ENCODE measurements around the gene SWI5.

The SWI5 gene

GRCh38 chr9:128233817-128234406 is 42.2 kb upstream of the SWI5 start:
- no peak overlapping the region for H3K27ac Mint-ChIP-seq
- no peak for TF ChIP-seq CTCF (IDR thresholded peaks at IDR 0.05; ENCODE audit: unreplicated experiment in 3 of 3)
- peaks cover 21% of the 10 kb centered on the region for H3K36me3 Mint-ChIP-seq (ENCODE audit: low read depth)
- H3K27me3 Mint-ChIP-seq (ENCODE audit: low read depth): no peaks in the 10 kb centered on the region
- H3K4me1 Mint-ChIP-seq: no peaks in the 10 kb centered on the region
- no peak overlapping the region for H3K4me3 Mint-ChIP-seq
- no peaks in the 10 kb centered on the region for H3K9me3 Mint-ChIP-seq

GRCh38 chr9:128242124-128242523 is 34.0 kb upstream of the SWI5 start:
- Mint-ChIP-seq H3K27me3 (ENCODE audit: low read depth) (no peaks in the 10 kb centered on the region), H3K27ac (peak overlapping the region; percentile 73 to 99 (median 99)), H3K36me3 (ENCODE audit: low read depth) (peaks cover 33% of the 10 kb centered on the region), H3K4me1 (peaks cover 37% of the 10 kb centered on the region), H3K9me3 (no peaks in the 10 kb centered on the region), H3K4me3 (no peak overlapping the region)
- no peak for TF ChIP-seq CTCF (IDR thresholded peaks at IDR 0.05; ENCODE audit: unreplicated experiment in 3 of 3)

- Mint-ChIP-seq H3K9me3 (no peaks in the 10 kb centered on the region), H3K27me3 (ENCODE audit: low read depth) (no peaks in the 10 kb centered on the region), H3K27ac (peak overlapping the region; percentile 99), H3K4me3 (peak overlapping the region in 2 of 3 experiments; percentile 25 to 90), H3K36me3 (ENCODE audit: low read depth) (peaks cover 33% of the 10 kb centered on the region), H3K4me1 (peaks cover 43% of the 10 kb centered on the region)
- TF ChIP-seq CTCF (IDR thresholded peaks at IDR 0.05; ENCODE audit: unreplicated experiment in 3 of 3): no peak
Measured at GRCh38 chr9:128242828-128243214, 33.3 kb upstream of the SWI5 start.

- Mint-ChIP-seq H3K36me3 (ENCODE audit: low read depth) (peaks cover 33% of the 10 kb centered on the region), H3K9me3 (no peaks in the 10 kb centered on the region), H3K4me1 (peaks cover 43% of the 10 kb centered on the region), H3K27me3 (ENCODE audit: low read depth) (no peaks in the 10 kb centered on the region), H3K27ac (peak overlapping the region; percentile 99), H3K4me3 (peak overlapping the region; percentile 78 to 91 (median 90))
- no peak for TF ChIP-seq CTCF (IDR thresholded peaks at IDR 0.05; ENCODE audit: unreplicated experiment in 3 of 3)
Measured at GRCh38 chr9:128243215-128244018, 32.7 kb upstream of the SWI5 start.

- peaks cover 3% of the 10 kb centered on the region for H3K27me3 Mint-ChIP-seq (ENCODE audit: low read depth)
Measured at GRCh38 chr9:128244091-128244836, 31.8 kb upstream of the SWI5 start.

More at GRCh38 chr9:128244091-128244836, 31.8 kb upstream of the SWI5 start:
- Mint-ChIP-seq H3K4me1 (peaks cover 43% of the 10 kb centered on the region), H3K4me3 (peak overlapping the region; percentile 78 to 91 (median 90)), H3K9me3 (no peaks in the 10 kb centered on the region), H3K27ac (peak overlapping the region; percentile 99), H3K36me3 (ENCODE audit: low read depth) (peaks cover 32% of the 10 kb centered on the region)
- TF ChIP-seq CTCF (IDR thresholded peaks at IDR 0.05; ENCODE audit: unreplicated experiment in 3 of 3): no peak
